Adrenal gland (tissue), 5 donors: ENCODE data around the gene CTNND2.

Experiments
- POLR2A ChIP-seq, 2 donors: fragments of 450-650 bp; IDR thresholded peaks; one replicate each; pipeline ENCODE4 v1.6.1; 2017; ENCODE audit warnings: antibody characterized with exemption in 2 of 2, mild to moderate bottlenecking in 2 of 2, moderate library complexity in 1 of 2
- TF ChIP-seq, protein P1 (sequence below), 6 experiments: fragments of 450-650 bp in 4 of 6; fragments of 200-600 bp in 2 of 6; sonication (generic) in 1 of 6; IDR thresholded peaks; 1 replicate in 5 of 6; 2 replicates in 1 of 6; pipeline versions ENCODE4 v1.5.1 to v1.8.0; 2016 to 2021; ENCODE audit warnings: antibody characterized with exemption in 6 of 6, mild to moderate bottlenecking in 2 of 6, moderate library complexity in 1 of 6
- donor health status: DM: no; HTN: no; CAD: no.

DNA sequence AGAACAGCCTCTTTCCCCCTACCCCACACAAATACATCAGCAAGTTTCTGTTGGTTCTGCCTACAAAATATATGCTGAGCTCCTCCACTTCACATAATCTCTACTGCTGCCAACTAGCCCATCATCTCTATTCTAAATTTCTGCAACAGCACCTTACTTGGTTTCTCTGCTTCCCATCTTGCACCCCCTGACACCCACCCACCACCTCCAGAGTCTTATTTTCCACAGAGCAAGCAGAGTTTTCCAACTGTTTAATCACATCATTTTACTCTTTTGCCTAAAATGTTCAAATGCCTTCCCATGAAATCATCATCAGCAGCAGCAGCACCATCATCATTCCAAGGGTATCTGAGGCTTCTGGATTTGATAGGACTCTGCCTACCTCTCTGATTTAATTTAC, 295.7 kb downstream of the CTNND2 start:
- TF ChIP-seq, protein P1, sequence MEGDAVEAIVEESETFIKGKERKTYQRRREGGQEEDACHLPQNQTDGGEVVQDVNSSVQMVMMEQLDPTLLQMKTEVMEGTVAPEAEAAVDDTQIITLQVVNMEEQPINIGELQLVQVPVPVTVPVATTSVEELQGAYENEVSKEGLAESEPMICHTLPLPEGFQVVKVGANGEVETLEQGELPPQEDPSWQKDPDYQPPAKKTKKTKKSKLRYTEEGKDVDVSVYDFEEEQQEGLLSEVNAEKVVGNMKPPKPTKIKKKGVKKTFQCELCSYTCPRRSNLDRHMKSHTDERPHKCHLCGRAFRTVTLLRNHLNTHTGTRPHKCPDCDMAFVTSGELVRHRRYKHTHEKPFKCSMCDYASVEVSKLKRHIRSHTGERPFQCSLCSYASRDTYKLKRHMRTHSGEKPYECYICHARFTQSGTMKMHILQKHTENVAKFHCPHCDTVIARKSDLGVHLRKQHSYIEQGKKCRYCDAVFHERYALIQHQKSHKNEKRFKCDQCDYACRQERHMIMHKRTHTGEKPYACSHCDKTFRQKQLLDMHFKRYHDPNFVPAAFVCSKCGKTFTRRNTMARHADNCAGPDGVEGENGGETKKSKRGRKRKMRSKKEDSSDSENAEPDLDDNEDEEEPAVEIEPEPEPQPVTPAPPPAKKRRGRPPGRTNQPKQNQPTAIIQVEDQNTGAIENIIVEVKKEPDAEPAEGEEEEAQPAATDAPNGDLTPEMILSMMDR (IDR thresholded peaks at IDR 0.05) = no peak
- TF ChIP-seq POLR2A (IDR thresholded peaks at IDR 0.05) = no peak
